ACC112 (cell line): Measurements from ENCODE around the gene MEIS1.
"Not testable (repeated sequence)": the region's sequence is repeated elsewhere in the genome, so short reads cannot be mapped to it uniquely, and the experiment has no call there.

Source experiments
- H2AFZ ChIP-seq: fragments of 200-600 bp; sonication (generic); one replicate; pipeline ENCODE4 v1.6.0; 2017; ENCODE audit warnings: antibody characterized with exemption, low read length; ENCODE audit not compliant: unreplicated experiment
- H3K27ac ChIP-seq: fragments of 200-600 bp; sonication (generic); 2 replicates; pipeline ENCODE4 v1.5.1; 2014; ENCODE audit warnings: low read depth, mild to moderate bottlenecking, antibody characterized with exemption, low read length, moderate library complexity
- H3K27me3 ChIP-seq: fragments of 200-600 bp; sonication (generic); 2 replicates; pipeline ENCODE4 v1.6.1; 2014; ENCODE audit warnings: mild to moderate bottlenecking, antibody characterized with exemption, low read length, moderate library complexity, mixed read lengths; ENCODE audit not compliant: insufficient read depth
- H3K36me3 ChIP-seq: fragments of 200-600 bp; sonication (generic); 2 replicates; pipeline ENCODE4 v1.6.1; 2016; ENCODE audit warnings: mild to moderate bottlenecking, antibody characterized with exemption, low read length, moderate library complexity, mixed read lengths; ENCODE audit not compliant: insufficient read depth
- H3K4me1 ChIP-seq: fragments of 200-600 bp; sonication (generic); one replicate; pipeline ENCODE4 v1.6.1; 2016; ENCODE audit warnings: low read length, mixed read lengths; ENCODE audit not compliant: insufficient read depth, unreplicated experiment, control insufficient read depth
- H3K4me3 ChIP-seq: fragments of 200-600 bp; sonication (generic); 2 replicates; pipeline ENCODE4 v1.5.1; 2014; ENCODE audit warnings: mild to moderate bottlenecking, low read depth, low read length
- H3K79me2 ChIP-seq: fragments of 200-600 bp; sonication (generic); one replicate; pipeline ENCODE4 v1.6.0; 2016; ENCODE audit warnings: low read length; ENCODE audit not compliant: control insufficient read depth, unreplicated experiment, insufficient read depth

Gene MEIS1

GRCh38 chr2:66477135-66477842 is 42.4 kb downstream of the MEIS1 start:
- Histone ChIP-seq H3K27me3 (no peaks in the 10 kb centered on the region), H3K36me3 (0 out of 2 replicates have a peak, but pooled peaks cover 4% of the 10 kb centered on the region), H3K27ac (no peak overlapping the region), H3K79me2 (no peaks in the 10 kb centered on the region), H3K4me3 (no peak overlapping the region), H3K4me1 (peaks cover 3% of the 10 kb centered on the region), H2AFZ (no peak overlapping the region)

- Histone ChIP-seq H3K27me3 (no peaks in the 10 kb centered on the region), H3K79me2 (no peaks in the 10 kb centered on the region), H2AFZ (no peak overlapping the region), H3K36me3 (0 out of 2 replicates have a peak, but pooled peaks cover 4% of the 10 kb centered on the region), H3K4me1 (peaks cover 3% of the 10 kb centered on the region), H3K27ac (no peak overlapping the region), H3K4me3 (no peak overlapping the region)
Observed at GRCh38 chr2:66478299-66478698, 43.4 kb downstream of the MEIS1 start.

DNA sequence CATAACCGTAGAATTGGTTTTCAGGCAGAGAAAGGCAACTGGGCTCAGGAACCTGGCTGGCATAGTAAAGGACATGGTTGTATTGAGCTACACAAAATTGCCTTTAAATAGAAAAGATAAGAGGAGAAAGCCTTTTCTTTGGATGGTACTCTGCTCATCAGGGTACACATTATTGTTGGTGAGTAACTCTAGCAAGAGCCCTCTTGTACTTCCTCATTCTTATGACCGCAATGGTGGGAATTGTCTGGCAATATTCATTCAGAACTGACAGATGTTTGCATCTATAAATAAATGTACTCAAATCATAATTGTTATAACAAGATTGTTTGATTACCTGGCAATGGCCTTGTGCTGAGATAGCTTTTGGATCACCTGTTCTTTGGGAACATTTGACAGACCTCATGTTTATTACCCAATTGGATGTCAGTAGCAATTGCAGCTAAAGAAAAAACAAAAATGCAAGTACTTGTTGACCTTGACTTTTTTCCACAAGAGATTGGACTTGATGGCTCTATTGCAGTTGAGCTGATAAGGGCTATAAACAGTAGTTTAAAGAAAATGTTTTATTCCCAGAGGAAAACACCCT is 43.9 kb downstream of the MEIS1 start:
- no peak overlapping the region for H3K27ac ChIP-seq
- H3K79me2 ChIP-seq, result no peaks in the 10 kb centered on the region
- H3K36me3 ChIP-seq, result 0 out of 2 replicates have a peak, but pooled peaks cover 4% of the 10 kb centered on the region
- H3K4me3 ChIP-seq, result no peak overlapping the region
- H3K4me1 ChIP-seq, result peaks cover 3% of the 10 kb centered on the region
- H2AFZ ChIP-seq, result no peak overlapping the region
- H3K27me3 ChIP-seq, result no peaks in the 10 kb centered on the region

DNA sequence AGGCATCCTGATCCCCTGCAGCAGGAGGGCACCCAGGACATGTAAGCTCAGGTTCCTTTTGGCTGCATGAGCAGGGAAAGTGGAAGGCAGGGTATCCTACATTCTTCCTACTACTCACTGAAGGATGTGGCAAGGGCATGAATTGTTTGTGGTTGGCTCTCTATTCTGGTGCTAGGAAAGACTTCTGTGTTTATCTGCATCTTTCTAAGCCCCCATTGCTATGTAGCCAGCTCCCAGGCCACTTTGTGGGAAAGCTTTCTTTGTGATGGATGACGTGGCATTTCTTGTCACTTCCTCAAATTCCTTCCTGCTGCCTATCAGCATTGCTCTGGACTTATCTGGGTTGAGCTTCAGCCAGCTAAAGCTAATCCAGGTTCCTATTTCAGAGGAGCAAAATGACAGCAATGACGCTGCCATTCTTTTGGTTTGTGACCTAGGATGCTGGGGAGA is 46.2 kb downstream of the MEIS1 start:
- H3K79me2 ChIP-seq, result no peaks in the 10 kb centered on the region
- no peak overlapping the region for H2AFZ ChIP-seq
- H3K27ac ChIP-seq, result peak overlapping the region; percentile 1; the same call in 1 of the 2 replicates
- H3K4me1 ChIP-seq, result peaks cover 3% of the 10 kb centered on the region
- no peaks in the 10 kb centered on the region for H3K27me3 ChIP-seq
- H3K36me3 ChIP-seq, result no peaks in the 10 kb centered on the region
- H3K4me3 ChIP-seq, result no peak overlapping the region

GRCh38 chr2:66485252-66485651 is 50.3 kb downstream of the MEIS1 start:
- not testable (repeated sequence) for H3K27ac ChIP-seq, H3K4me1 ChIP-seq, H3K4me3 ChIP-seq, H3K79me2 ChIP-seq, H2AFZ ChIP-seq, H3K36me3 ChIP-seq, H3K27me3 ChIP-seq

DNA sequence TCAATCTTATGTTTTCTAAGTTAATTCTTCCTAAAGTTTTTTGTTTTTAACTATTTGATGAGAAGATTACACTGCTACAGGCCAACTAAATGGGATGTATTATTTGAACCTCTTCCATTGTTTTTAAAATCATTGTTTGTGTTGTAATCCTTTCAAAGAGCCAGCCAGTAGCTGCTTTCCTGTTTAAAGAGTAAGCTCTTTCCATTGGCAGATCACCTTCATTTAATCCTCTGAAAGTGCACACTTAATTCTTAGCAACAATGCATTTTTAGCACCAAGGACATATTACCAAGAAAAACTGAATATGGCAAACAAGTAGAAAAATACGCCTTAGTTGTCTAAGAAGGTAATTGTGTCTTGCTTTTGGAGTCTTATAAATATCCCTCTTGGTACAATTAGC is 54.0 kb downstream of the MEIS1 start:
- Histone ChIP-seq H3K4me1 (peaks cover 18% of the 10 kb centered on the region), H3K4me3 (no peak overlapping the region), H2AFZ (no peak overlapping the region), H3K27ac (no peak overlapping the region), H3K79me2 (no peaks in the 10 kb centered on the region), H3K27me3 (no peaks in the 10 kb centered on the region), H3K36me3 (no peaks in the 10 kb centered on the region)

- Histone ChIP-seq H3K4me3 (no peak overlapping the region), H2AFZ (no peak overlapping the region), H3K27ac (no peak overlapping the region), H3K36me3 (no peaks in the 10 kb centered on the region), H3K4me1 (peaks cover 23% of the 10 kb centered on the region), H3K27me3 (no peaks in the 10 kb centered on the region), H3K79me2 (no peaks in the 10 kb centered on the region)
Observed at GRCh38 chr2:66489436-66489835, 54.5 kb downstream of the MEIS1 start.

DNA sequence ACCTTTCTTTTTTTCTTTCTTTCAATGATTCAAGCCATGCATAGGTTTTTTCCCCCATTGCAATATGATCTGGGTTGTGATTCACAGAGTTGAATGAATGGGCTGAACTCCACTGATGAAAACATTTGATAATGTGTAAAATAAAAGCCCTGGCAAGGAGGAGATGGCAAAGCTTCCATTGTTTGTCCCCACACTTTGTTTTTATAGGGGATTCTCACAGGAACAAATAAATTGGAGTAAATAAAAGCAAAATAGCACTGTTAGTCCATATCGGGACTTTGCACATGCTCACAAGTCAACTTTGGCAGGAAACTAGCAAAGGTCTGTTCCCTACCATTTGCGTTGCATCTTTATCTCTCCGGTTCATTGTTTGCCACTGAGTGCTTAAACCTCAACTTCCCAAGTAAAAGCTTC is 55.7 kb downstream of the MEIS1 start:
- Histone ChIP-seq H3K4me1 (peaks cover 35% of the 10 kb centered on the region), H3K79me2 (no peaks in the 10 kb centered on the region), H3K36me3 (no peaks in the 10 kb centered on the region), H3K4me3 (no peak overlapping the region), H2AFZ (no peak overlapping the region), H3K27me3 (no peaks in the 10 kb centered on the region), H3K27ac (no peak overlapping the region)

DNA sequence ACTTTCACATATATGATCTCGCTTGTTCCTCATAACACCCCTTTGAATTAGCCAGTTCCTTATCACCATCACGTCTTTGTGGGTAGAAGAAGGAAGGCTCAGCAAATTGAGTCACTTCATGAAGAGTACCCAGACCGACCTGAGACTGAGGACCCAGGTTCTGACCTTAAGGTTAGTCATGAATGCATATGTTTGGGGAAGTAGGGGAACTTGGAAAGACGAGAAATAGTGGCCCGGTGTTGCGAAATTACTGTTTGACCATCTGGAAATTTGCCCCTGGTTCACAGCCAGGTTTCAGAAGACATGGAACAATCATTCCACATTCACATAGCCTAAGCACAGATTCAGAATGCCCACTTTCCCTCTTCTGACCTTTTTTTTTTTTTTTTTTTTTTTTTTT is 59.8 kb downstream of the MEIS1 start:
- peak overlapping the region; percentile 16; the same call in 1 of the 2 replicates for H3K4me3 ChIP-seq
- peak overlapping the region; percentile 72 for H3K27ac ChIP-seq
- H3K79me2 ChIP-seq, result peaks cover 3% of the 10 kb centered on the region
- no peak overlapping the region for H2AFZ ChIP-seq
- H3K27me3 ChIP-seq, result no peaks in the 10 kb centered on the region
- H3K4me1 ChIP-seq, result peaks cover 52% of the 10 kb centered on the region
- no peaks in the 10 kb centered on the region for H3K36me3 ChIP-seq

GRCh38 chr2:66495788-66496640 is 61.1 kb downstream of the MEIS1 start:
- H3K36me3 ChIP-seq, result no peaks in the 10 kb centered on the region
- peaks cover 42% of the 10 kb centered on the region for H3K4me1 ChIP-seq
- peaks cover 3% of the 10 kb centered on the region for H3K79me2 ChIP-seq
- peak overlapping the region; percentile 72 for H3K27ac ChIP-seq
- no peaks in the 10 kb centered on the region for H3K27me3 ChIP-seq
- H2AFZ ChIP-seq, result peak overlapping the region; percentile 36
- H3K4me3 ChIP-seq, result peak overlapping the region; percentile 54
